GM12873 (cell line): ENCODE results near the gene DESI1.

Experiments used
- TF ChIP-seq, protein P1 (sequence below): IDR thresholded peaks from 2 replicates; pipeline ENCODE4 v1.5.1; 2012; ENCODE audit warnings: low read depth, mild to moderate bottlenecking, moderate library complexity, low read length, control low read depth; ENCODE audit not compliant: insufficient read depth; ENCODE audit errors: missing control alignments

The DESI1 gene

GRCh38 chr22:41620589-41621098 is at the start of gene DESI1:
TSS of gene DESI1 (minus strand) at chr22:41621043. CDS start at chr22:41620839, 204 bp downstream.
- TF ChIP-seq, protein P1, sequence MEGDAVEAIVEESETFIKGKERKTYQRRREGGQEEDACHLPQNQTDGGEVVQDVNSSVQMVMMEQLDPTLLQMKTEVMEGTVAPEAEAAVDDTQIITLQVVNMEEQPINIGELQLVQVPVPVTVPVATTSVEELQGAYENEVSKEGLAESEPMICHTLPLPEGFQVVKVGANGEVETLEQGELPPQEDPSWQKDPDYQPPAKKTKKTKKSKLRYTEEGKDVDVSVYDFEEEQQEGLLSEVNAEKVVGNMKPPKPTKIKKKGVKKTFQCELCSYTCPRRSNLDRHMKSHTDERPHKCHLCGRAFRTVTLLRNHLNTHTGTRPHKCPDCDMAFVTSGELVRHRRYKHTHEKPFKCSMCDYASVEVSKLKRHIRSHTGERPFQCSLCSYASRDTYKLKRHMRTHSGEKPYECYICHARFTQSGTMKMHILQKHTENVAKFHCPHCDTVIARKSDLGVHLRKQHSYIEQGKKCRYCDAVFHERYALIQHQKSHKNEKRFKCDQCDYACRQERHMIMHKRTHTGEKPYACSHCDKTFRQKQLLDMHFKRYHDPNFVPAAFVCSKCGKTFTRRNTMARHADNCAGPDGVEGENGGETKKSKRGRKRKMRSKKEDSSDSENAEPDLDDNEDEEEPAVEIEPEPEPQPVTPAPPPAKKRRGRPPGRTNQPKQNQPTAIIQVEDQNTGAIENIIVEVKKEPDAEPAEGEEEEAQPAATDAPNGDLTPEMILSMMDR, result no peak

- TF ChIP-seq, protein P1, result no peak
These were observed 48.4 kb upstream of the DESI1 start for GRCh38 chr22:41668971-41669911.

- TF ChIP-seq, protein P1, result no peak
These were observed 44.1 kb upstream of the DESI1 start for GRCh38 chr22:41664951-41665350.

GRCh38 chr22:41664490-41664889 is 43.6 kb upstream of the DESI1 start:
- TF ChIP-seq, protein P1, result no peak

DNA sequence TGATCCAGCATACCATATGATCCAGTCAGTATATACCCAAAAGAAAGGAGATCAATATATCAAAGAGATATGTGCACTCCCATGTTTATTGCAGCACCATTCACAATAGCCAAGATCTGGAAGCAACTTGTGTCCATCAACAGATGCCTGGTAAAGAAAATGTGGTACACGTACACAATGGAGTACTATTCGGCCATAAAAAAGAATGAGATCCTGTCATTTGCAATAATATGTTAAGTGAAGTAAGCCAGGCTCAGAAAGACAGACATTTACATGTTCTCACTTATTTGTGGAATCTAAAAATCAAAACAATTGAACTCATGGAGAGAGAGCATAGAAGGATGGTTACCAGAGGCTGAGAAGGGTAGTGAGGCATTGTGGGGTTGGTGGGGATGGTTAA is 40.9 kb upstream of the DESI1 start:
- TF ChIP-seq, protein P1, result no peak

DNA sequence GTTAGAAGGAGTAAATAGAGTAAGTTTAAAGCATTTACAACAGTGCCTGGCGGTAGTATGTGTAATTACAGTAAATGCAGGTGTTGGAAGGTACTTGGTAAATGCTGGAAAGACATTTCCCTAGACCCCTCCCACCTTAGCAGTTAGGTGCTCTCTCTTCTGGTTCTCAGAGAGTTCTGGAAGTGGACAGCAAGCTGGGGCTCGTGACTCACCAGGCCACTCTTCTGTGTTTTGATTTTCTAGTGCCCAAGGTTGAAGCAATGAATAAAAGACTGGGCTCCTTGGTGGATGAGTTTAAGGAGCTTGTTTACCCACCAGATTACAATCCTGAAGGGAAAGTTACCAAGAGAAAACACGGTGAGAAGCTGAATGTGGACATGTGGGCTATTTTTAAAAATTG is 40.2 kb upstream of the DESI1 start:
- TF ChIP-seq, protein P1, result no peak

DNA sequence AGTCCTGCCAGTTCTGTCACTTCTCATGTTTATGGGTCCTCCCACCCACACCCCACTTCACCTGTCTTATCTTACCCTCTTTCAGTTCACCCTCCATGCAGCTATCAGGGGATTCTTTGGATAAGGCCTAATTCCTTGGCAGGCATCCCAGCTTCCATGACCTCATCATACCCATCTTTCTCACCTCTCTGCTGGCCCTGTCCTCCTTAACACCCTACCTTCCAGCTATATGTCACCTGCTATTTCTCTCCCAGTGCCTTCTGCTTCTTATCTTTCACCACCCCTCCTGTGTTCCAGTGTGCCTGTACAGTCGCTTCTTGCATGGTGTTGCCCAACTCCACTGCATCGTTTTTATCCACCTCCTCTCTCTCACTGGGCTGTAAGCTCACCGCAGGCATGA is 39.6 kb upstream of the DESI1 start:
- TF ChIP-seq, protein P1, result no peak
